Liver (tissue), 3 donors: ENCODE results near the gene STK17B.

Source experiments
- CTCF ChIP-seq: fragments of 150-350 bp; IDR thresholded peaks from 2 replicates; pipeline ENCODE4 v1.5.1; 2017; ENCODE audit warnings: improper control_type of control experiment, low read depth, low read length; ENCODE audit not compliant: missing input control
- GABPA ChIP-seq, 2 donors: IDR thresholded peaks in 1 of 2; conservative IDR thresholded peaks in 1 of 2; 2 replicates each; pipeline ENCODE4 v1.6.1; 2016; ENCODE audit warnings: antibody characterized with exemption in 2 of 2, mild to moderate bottlenecking in 1 of 2, moderate library complexity in 1 of 2
- MAX ChIP-seq: IDR thresholded peaks from 2 replicates; pipeline ENCODE4 v1.6.1; 2016; ENCODE audit warnings: antibody characterized with exemption
- RAD21 ChIP-seq, 2 donors: IDR thresholded peaks; 2 replicates each; pipeline ENCODE4 v1.6.1; 2016; ENCODE audit warnings: antibody characterized with exemption in 2 of 2, mild to moderate bottlenecking in 2 of 2
- REST ChIP-seq: IDR thresholded peaks from 2 replicates; pipeline ENCODE4 v1.6.1; 2016; ENCODE audit warnings: antibody characterized with exemption, mild to moderate bottlenecking
- SP1 ChIP-seq: IDR thresholded peaks from 2 replicates; pipeline ENCODE4 v1.6.1; 2018; ENCODE audit warnings: antibody characterized with exemption, mild to moderate bottlenecking
- TAF1 ChIP-seq: conservative IDR thresholded peaks from 2 replicates; pipeline ENCODE4 v1.6.1; 2016; ENCODE audit warnings: antibody characterized with exemption, mild to moderate bottlenecking
- donor health status: healthy.
- donor health status: healthy.

GRCh38 chr2:196083601-196084000 lies 87.8 kb downstream of the STK17B start:
- TF ChIP-seq SP1 (no peak), CTCF (no peak), TAF1 (no peak), GABPA (IDR thresholded peaks at IDR 0.05 in 1 of 2, conservative IDR thresholded peaks at IDR 0.05 in 1 of 2) (no peak), MAX (no peak), RAD21 (IDR thresholded peaks at IDR 0.05) (no peak), REST (no peak)
